ENCODE data around the gene TNS1. TPM values are rescaled to one million over a fixed set of nuclear protein-coding genes. Genes with fewer than 3 reads are reported as not detected.

The TNS1 gene
- total and polyA plus RNA-seq, 2 donors (not counting 1 experiment from before 2014, with no cell fraction given): 0.10 to 0.86 TPM

DNA sequence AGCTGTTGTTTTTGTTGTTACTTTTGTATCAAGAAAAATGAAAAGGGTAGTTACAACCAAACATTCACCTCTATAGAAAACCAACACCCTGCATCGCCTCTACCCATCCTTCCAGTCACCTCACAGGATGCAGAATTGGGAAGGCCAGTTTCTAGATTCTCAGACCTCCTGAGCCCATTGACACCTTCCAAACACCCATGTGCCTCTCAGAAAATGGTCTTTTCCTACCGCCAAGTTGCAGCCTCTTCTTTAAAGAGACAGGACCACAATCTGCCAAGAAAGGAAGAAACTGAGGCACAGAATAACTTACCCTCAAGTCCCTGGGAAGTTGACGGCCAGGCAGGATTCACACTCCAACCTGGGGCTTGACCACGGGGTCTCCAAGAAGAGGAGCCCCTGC lies 101.4 kb downstream of the TNS1 start:
- H3K27ac ChIP-seq (ENCODE audit: low read length in 2 of 2): no peak overlapping the region
- H3K27ac Mint-ChIP-seq: no peak overlapping the region
- H3K79me2 ChIP-seq (ENCODE audit: control insufficient read depth, insufficient read depth, low read length): no peaks in the 10 kb centered on the region
- intact Hi-C loops (cut with micrococcal nuclease): no loop called here
- peaks cover 0 to 3% of the 10 kb centered on the region in 2 donors for H3K4me1 ChIP-seq (ENCODE audit: control insufficient read depth in 2 of 2, insufficient read depth in 2 of 2, low read length in 2 of 2)
- TF ChIP-seq, protein P1, sequence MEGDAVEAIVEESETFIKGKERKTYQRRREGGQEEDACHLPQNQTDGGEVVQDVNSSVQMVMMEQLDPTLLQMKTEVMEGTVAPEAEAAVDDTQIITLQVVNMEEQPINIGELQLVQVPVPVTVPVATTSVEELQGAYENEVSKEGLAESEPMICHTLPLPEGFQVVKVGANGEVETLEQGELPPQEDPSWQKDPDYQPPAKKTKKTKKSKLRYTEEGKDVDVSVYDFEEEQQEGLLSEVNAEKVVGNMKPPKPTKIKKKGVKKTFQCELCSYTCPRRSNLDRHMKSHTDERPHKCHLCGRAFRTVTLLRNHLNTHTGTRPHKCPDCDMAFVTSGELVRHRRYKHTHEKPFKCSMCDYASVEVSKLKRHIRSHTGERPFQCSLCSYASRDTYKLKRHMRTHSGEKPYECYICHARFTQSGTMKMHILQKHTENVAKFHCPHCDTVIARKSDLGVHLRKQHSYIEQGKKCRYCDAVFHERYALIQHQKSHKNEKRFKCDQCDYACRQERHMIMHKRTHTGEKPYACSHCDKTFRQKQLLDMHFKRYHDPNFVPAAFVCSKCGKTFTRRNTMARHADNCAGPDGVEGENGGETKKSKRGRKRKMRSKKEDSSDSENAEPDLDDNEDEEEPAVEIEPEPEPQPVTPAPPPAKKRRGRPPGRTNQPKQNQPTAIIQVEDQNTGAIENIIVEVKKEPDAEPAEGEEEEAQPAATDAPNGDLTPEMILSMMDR (IDR thresholded peaks at IDR 0.05): no peak
- TF ChIP-seq EZH2 (IDR thresholded peaks at IDR 0.05; ENCODE audit: borderline replicate concordance, insufficient read depth, low read depth, low read length, poor library complexity, severe bottlenecking): no peak
- H3K36me3 ChIP-seq (replicated peaks in 1 of 2; ENCODE audit: control extremely low read depth in 1 of 2, control insufficient read depth in 1 of 2, extremely low read depth in 1 of 2, insufficient read depth in 2 of 2, low read length in 1 of 2): no peaks in the 10 kb centered on the region
- H3K4me2 ChIP-seq (replicated peaks; ENCODE audit: low read depth, low read length, poor library complexity, severe bottlenecking): no peak overlapping the region
- H3K4me1 Mint-ChIP-seq: peaks cover 5% of the 10 kb centered on the region
- no peaks in the 10 kb centered on the region for H4K20me1 ChIP-seq (ENCODE audit: control insufficient read depth, insufficient read depth, low read length, poor library complexity, severe bottlenecking)
- H3K4me3 Mint-ChIP-seq: no peak overlapping the region
- ATAC-seq (ENCODE audit: low read depth) (no peak), DNase-seq (no peak)
- CTCF ChIA-PET: interaction anchor here (1.2 to 1.6 kb wide), 3 partner anchors 17 to 115 kb away, joined by 3 to 4 read pairs (median 3); no protein-coding TSS in a partner anchor
- no peaks in the 10 kb centered on the region for H3K9me3 ChIP-seq (ENCODE audit: control extremely low read depth in 1 of 3, control insufficient read depth in 2 of 3, insufficient read depth in 1 of 3, low read length in 2 of 3)
- peaks cover 0 to 23% (median 0%) of the 10 kb centered on the region in 4 experiments for H3K27me3 ChIP-seq (replicated peaks in 1 of 4; ENCODE audit: control extremely low read depth in 1 of 4, control insufficient read depth in 3 of 4, insufficient read depth in 4 of 4, low read length in 3 of 4)
- no peak overlapping the region for H3K4me3 ChIP-seq (ENCODE audit: control extremely low read depth in 1 of 5, extremely low read depth in 1 of 5, insufficient read depth in 1 of 5, low read depth in 2 of 5, low read length in 4 of 5)
- H3K9ac ChIP-seq (ENCODE audit: low read length): no peak overlapping the region
- H3K9me3 Mint-ChIP-seq (ENCODE audit: insufficient read depth): no peaks in the 10 kb centered on the region
- no peak overlapping the region for H2AFZ ChIP-seq (ENCODE audit: insufficient read depth, low read depth, low read length, poor library complexity, severe bottlenecking)
- peaks cover 22% of the 10 kb centered on the region for H3K27me3 Mint-ChIP-seq
- POLR2A ChIA-PET: no interaction called here
- WGBS (ENCODE audit: insufficient coverage): 87% methylated on average over 4 of the region's 4 CpGs

DNA sequence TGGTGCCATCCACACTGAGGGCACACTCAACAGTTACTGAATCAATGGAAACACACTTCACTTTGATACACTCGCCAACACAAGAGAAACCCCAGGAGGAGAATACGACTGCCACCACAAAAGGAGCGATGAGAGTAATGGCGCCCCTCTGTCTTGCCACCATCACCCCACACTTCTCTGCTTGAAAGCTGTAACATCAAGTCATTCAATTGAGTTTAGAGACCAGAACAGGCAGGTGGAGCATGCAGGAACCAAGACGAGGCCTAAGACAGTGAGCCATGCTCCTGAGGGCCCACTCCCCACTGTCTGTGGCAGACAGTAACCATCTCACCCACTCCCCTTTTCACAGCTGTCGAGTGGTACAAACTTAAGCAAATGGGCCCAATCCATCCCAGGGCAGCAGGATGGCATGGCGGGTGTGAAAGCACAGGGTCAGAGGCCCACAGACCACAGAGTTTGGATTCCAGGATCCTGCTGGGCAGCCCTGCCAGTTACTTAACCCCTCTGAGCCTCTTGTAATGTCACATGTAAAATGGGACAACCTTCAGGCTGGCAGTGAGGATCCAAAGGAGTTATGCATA lies 101.9 kb downstream of the TNS1 start:
- Mint-ChIP-seq H3K4me1 (peaks cover 4% of the 10 kb centered on the region), H3K27me3 (peaks cover 17% of the 10 kb centered on the region), H3K27ac (no peak overlapping the region), H3K4me3 (no peak overlapping the region), H3K9me3 (ENCODE audit: insufficient read depth) (no peaks in the 10 kb centered on the region)
- ATAC-seq (ENCODE audit: low read depth): no peak
- Histone ChIP-seq H3K36me3 (replicated peaks in 1 of 2; ENCODE audit: control extremely low read depth in 1 of 2, control insufficient read depth in 1 of 2, extremely low read depth in 1 of 2, insufficient read depth in 2 of 2, low read length in 1 of 2) (no peaks in the 10 kb centered on the region), H2AFZ (ENCODE audit: insufficient read depth, low read depth, low read length, poor library complexity, severe bottlenecking) (no peak overlapping the region), H3K4me3 (ENCODE audit: control extremely low read depth in 1 of 5, extremely low read depth in 1 of 5, insufficient read depth in 1 of 5, low read depth in 2 of 5, low read length in 4 of 5) (no peak overlapping the region), H3K4me2 (replicated peaks; ENCODE audit: low read depth, low read length, poor library complexity, severe bottlenecking) (no peak overlapping the region), H3K79me2 (ENCODE audit: control insufficient read depth, insufficient read depth, low read length) (no peaks in the 10 kb centered on the region), H4K20me1 (ENCODE audit: control insufficient read depth, insufficient read depth, low read length, poor library complexity, severe bottlenecking) (no peaks in the 10 kb centered on the region), H3K9me3 (ENCODE audit: control extremely low read depth in 1 of 3, control insufficient read depth in 2 of 3, insufficient read depth in 1 of 3, low read length in 2 of 3) (no peaks in the 10 kb centered on the region), H3K9ac (ENCODE audit: low read length) (no peak overlapping the region), H3K27me3 (replicated peaks in 1 of 4; ENCODE audit: control extremely low read depth in 1 of 4, control insufficient read depth in 3 of 4, insufficient read depth in 4 of 4, low read length in 3 of 4) (peaks cover 0 to 19% (median 0%) of the 10 kb centered on the region in 4 experiments), H3K4me1 (ENCODE audit: control insufficient read depth in 2 of 2, insufficient read depth in 2 of 2, low read length in 2 of 2) (peaks cover 0 to 3% of the 10 kb centered on the region in 2 donors), H3K27ac (ENCODE audit: low read length in 2 of 2) (no peak overlapping the region)
- WGBS (ENCODE audit: insufficient coverage): 89% methylated on average over 7 of the region's 7 CpGs
- intact Hi-C loops (cut with micrococcal nuclease): no loop called here
- TF ChIP-seq, protein P1 (IDR thresholded peaks at IDR 0.05): no peak
- no peak for TF ChIP-seq EZH2 (IDR thresholded peaks at IDR 0.05; ENCODE audit: borderline replicate concordance, insufficient read depth, low read depth, low read length, poor library complexity, severe bottlenecking)
- no peak for DNase-seq
- ChIA-PET CTCF (interaction anchor here (1.0 to 1.5 kb wide), 3 partner anchors 11 to 112 kb away, joined by 3 to 4 read pairs (median 3); no protein-coding TSS in a partner anchor), POLR2A (no interaction called here)

All from B cell (primary cell).